ENCODE measurements around the gene SFPQ.
"Not testable (repeated sequence)": the region's sequence is repeated elsewhere in the genome, so short reads cannot be mapped to it uniquely, and the experiment has no call there.

Gene SFPQ

GRCh38 chr1:35137590-35137989, 55.4 kb downstream of the SFPQ start:
- not testable (repeated sequence) for DNase-seq (ENCODE audit: low spot score)

GRCh38 chr1:35136780-35137179, 56.2 kb downstream of the SFPQ start:
- no peak for DNase-seq (ENCODE audit: low spot score)
